Panc1 (cell line): ENCODE results near the gene SLC24A4.

Experiments used
- POLR2AphosphoS5 ChIP-seq: IDR thresholded peaks from 2 replicates; pipeline ENCODE4 v1.6.1; 2012; ENCODE audit warnings: mild to moderate bottlenecking, low read depth, low read length, moderate library complexity
- TCF7L2 ChIP-seq: IDR thresholded peaks from 2 replicates; pipeline ENCODE4 v1.6.1; 2011; ENCODE audit warnings: mild to moderate bottlenecking, low read depth, low read length, inconsistent platforms
- TF ChIP-seq, protein P1 (sequence below): fragments of 450-650 bp; IDR thresholded peaks from 2 replicates; pipeline ENCODE4 v1.5.1; 2017; ENCODE audit warnings: mild to moderate bottlenecking

DNA sequence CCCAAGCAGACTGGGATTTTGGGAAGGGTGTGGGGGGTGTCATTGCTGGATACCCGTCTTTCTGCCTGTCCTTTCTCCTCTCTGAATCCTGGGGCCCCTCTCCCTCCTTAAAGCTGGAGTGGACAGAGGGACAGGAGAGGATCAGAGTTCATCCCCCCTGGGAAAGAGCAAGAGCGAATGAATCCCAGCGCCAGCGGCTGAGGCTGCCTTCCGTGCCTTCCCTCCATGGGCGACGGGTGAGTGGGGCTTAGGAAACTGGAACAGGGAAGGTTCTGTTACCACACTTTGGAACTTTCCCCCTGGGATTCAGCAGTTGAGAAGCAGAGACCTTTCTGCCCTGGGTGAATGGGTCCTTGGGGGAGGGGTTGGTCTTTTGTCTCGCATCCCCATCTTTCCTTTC lies 174.4 kb downstream of the SLC24A4 start:
- TF ChIP-seq, protein P1, sequence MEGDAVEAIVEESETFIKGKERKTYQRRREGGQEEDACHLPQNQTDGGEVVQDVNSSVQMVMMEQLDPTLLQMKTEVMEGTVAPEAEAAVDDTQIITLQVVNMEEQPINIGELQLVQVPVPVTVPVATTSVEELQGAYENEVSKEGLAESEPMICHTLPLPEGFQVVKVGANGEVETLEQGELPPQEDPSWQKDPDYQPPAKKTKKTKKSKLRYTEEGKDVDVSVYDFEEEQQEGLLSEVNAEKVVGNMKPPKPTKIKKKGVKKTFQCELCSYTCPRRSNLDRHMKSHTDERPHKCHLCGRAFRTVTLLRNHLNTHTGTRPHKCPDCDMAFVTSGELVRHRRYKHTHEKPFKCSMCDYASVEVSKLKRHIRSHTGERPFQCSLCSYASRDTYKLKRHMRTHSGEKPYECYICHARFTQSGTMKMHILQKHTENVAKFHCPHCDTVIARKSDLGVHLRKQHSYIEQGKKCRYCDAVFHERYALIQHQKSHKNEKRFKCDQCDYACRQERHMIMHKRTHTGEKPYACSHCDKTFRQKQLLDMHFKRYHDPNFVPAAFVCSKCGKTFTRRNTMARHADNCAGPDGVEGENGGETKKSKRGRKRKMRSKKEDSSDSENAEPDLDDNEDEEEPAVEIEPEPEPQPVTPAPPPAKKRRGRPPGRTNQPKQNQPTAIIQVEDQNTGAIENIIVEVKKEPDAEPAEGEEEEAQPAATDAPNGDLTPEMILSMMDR: no peak
- TF ChIP-seq POLR2AphosphoS5 (no peak), TCF7L2 (no peak)
